ENCODE measurements around the gene CCDC138.

Gene CCDC138

GRCh38 chr2:108778857-108779256 is 7.7 kb upstream of the CCDC138 start:
- Histone ChIP-seq H3K4me1 (no peaks in the 10 kb centered on the region), H3K4me2 (ENCODE audit: low read length) (no peak overlapping the region), H2AFZ (no peak overlapping the region), H3K9me3 (ENCODE audit: control insufficient read depth, low read length) (no peaks in the 10 kb centered on the region), H3K4me3 (ENCODE audit: low read depth, low read length) (no peak overlapping the region), H3K27ac (no peak overlapping the region), H3K9ac (no peak overlapping the region), H3K27me3 (ENCODE audit: control insufficient read depth, insufficient read depth, low read length) (no peaks in the 10 kb centered on the region), H3K79me2 (no peaks in the 10 kb centered on the region), H3K36me3 (ENCODE audit: control insufficient read depth, insufficient read depth, low read length) (no peaks in the 10 kb centered on the region)
- TF ChIP-seq CTCF (IDR thresholded peaks at IDR 0.05): no peak

- H3K36me3 ChIP-seq (ENCODE audit: control insufficient read depth, insufficient read depth, low read length): no peaks in the 10 kb centered on the region
- peak overlapping the region; percentile 83 for H2AFZ ChIP-seq
- no peaks in the 10 kb centered on the region for H3K4me1 ChIP-seq
- H3K27ac ChIP-seq: no peak overlapping the region
- peak overlapping the region; percentile 70 for H3K4me3 ChIP-seq (ENCODE audit: low read depth, low read length)
- H3K4me2 ChIP-seq (ENCODE audit: low read length): peak overlapping the region; percentile 94
- no peaks in the 10 kb centered on the region for H3K27me3 ChIP-seq (ENCODE audit: control insufficient read depth, insufficient read depth, low read length)
- H3K9ac ChIP-seq: no peak overlapping the region
- H3K79me2 ChIP-seq: no peaks in the 10 kb centered on the region
- TF ChIP-seq CTCF (IDR thresholded peaks at IDR 0.05): no peak
- no peaks in the 10 kb centered on the region for H3K9me3 ChIP-seq (ENCODE audit: control insufficient read depth, low read length)
Observed at GRCh38 chr2:108786008-108786353, 590 bp upstream of the CCDC138 start.

GRCh38 chr2:108787216-108787541 is 608 bp downstream of the CCDC138 start:
- no peak overlapping the region for H3K27ac ChIP-seq
- H3K36me3 ChIP-seq (ENCODE audit: control insufficient read depth, insufficient read depth, low read length): no peaks in the 10 kb centered on the region
- peak overlapping the region; percentile 94 for H3K4me2 ChIP-seq (ENCODE audit: low read length)
- no peaks in the 10 kb centered on the region for H3K9me3 ChIP-seq (ENCODE audit: control insufficient read depth, low read length)
- H3K27me3 ChIP-seq (ENCODE audit: control insufficient read depth, insufficient read depth, low read length): no peaks in the 10 kb centered on the region
- no peak for TF ChIP-seq CTCF (IDR thresholded peaks at IDR 0.05)
- peak overlapping the region; percentile 70 for H3K4me3 ChIP-seq (ENCODE audit: low read depth, low read length)
- no peaks in the 10 kb centered on the region for H3K79me2 ChIP-seq
- H3K4me1 ChIP-seq: no peaks in the 10 kb centered on the region
- no peak overlapping the region for H3K9ac ChIP-seq
- peak overlapping the region; percentile 83 for H2AFZ ChIP-seq

- H2AFZ ChIP-seq: no peak overlapping the region
- H3K36me3 ChIP-seq (ENCODE audit: control insufficient read depth, insufficient read depth, low read length): no peaks in the 10 kb centered on the region
- no peaks in the 10 kb centered on the region for H3K79me2 ChIP-seq
- no peak overlapping the region for H3K27ac ChIP-seq
- no peak overlapping the region for H3K9ac ChIP-seq
- no peaks in the 10 kb centered on the region for H3K4me1 ChIP-seq
- no peak overlapping the region for H3K4me2 ChIP-seq (ENCODE audit: low read length)
- no peak for TF ChIP-seq CTCF (IDR thresholded peaks at IDR 0.05)
- H3K27me3 ChIP-seq (ENCODE audit: control insufficient read depth, insufficient read depth, low read length): no peaks in the 10 kb centered on the region
- H3K9me3 ChIP-seq (ENCODE audit: control insufficient read depth, low read length): no peaks in the 10 kb centered on the region
- H3K4me3 ChIP-seq (ENCODE audit: low read depth, low read length): no peak overlapping the region
Observed at GRCh38 chr2:108803045-108803736, 16.6 kb downstream of the CCDC138 start.

- H3K79me2 ChIP-seq: peaks cover 4% of the 10 kb centered on the region
- no peak for TF ChIP-seq CTCF (IDR thresholded peaks at IDR 0.05)
- H3K36me3 ChIP-seq (ENCODE audit: control insufficient read depth, insufficient read depth, low read length): no peaks in the 10 kb centered on the region
Observed at GRCh38 chr2:108805032-108805431, 18.5 kb downstream of the CCDC138 start.

More at GRCh38 chr2:108805032-108805431, 18.5 kb downstream of the CCDC138 start:
- no peaks in the 10 kb centered on the region for H3K27me3 ChIP-seq (ENCODE audit: control insufficient read depth, insufficient read depth, low read length)
- no peaks in the 10 kb centered on the region for H3K4me1 ChIP-seq
- no peak overlapping the region for H2AFZ ChIP-seq
- no peak overlapping the region for H3K4me3 ChIP-seq (ENCODE audit: low read depth, low read length)
- H3K27ac ChIP-seq: no peak overlapping the region
- H3K9me3 ChIP-seq (ENCODE audit: control insufficient read depth, low read length): no peaks in the 10 kb centered on the region
- H3K4me2 ChIP-seq (ENCODE audit: low read length): no peak overlapping the region
- H3K9ac ChIP-seq: no peak overlapping the region

All from parathyroid adenoma (tissue), 2 donors.